BE2C (cell line): ENCODE results near the gene TENM4.
A peak's percentile ranks its signal among the peaks of the same experiment; 100 is the strongest.

Source experiments
- DNase-seq: peaks from one replicate; pipeline ENCODE4 v3.0.0-alpha.2; 2020
- H3K27me3 ChIP-seq: fragments of 250-450 bp; sonication (Bioruptor Pico); 2 replicates; pipeline ENCODE4 v1.5.1; 2020; ENCODE audit warnings: mild to moderate bottlenecking
- H3K36me3 ChIP-seq: fragments of 250-450 bp; sonication (Bioruptor Pico); 2 replicates; pipeline ENCODE4 v1.5.1; 2020; ENCODE audit warnings: mild to moderate bottlenecking
- H3K4me1 ChIP-seq: fragments of 250-450 bp; sonication (Bioruptor Pico); 2 replicates; pipeline ENCODE4 v1.5.1; 2020
- H3K4me3 ChIP-seq: 2 replicates; pipeline ENCODE4 v1.5.1; 2011; ENCODE audit warnings: low read depth, low read length
- H3K9me3 ChIP-seq: fragments of 250-450 bp; sonication (Bioruptor Pico); 2 replicates; pipeline ENCODE4 v1.5.1; 2020
- TF ChIP-seq, protein P1 (sequence below): IDR thresholded peaks from 2 replicates; pipeline ENCODE4 v1.5.1; 2012; ENCODE audit warnings: mild to moderate bottlenecking, low read depth, low read length

TENM4 gene

DNA sequence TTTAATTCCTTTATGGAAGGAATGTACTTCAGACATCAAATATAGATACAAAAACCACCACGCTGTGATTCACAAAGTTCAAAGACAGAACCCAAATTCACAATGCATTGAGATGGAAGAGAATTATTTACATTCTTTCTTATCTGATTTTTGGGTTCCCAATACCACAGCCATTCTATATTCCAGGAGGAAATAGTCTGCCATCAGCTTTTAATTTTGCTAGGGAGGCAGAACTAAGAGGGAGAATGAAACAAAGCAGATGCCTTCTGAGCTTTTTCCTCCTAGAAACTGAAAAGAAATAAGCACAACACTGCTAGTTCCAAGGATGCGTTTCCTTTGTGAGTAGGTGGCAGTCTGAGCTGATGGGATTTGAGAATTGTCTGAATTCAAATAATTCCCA is 583.1 kb downstream of the TENM4 start:
- no peak for DNase-seq
- TF ChIP-seq, protein P1, sequence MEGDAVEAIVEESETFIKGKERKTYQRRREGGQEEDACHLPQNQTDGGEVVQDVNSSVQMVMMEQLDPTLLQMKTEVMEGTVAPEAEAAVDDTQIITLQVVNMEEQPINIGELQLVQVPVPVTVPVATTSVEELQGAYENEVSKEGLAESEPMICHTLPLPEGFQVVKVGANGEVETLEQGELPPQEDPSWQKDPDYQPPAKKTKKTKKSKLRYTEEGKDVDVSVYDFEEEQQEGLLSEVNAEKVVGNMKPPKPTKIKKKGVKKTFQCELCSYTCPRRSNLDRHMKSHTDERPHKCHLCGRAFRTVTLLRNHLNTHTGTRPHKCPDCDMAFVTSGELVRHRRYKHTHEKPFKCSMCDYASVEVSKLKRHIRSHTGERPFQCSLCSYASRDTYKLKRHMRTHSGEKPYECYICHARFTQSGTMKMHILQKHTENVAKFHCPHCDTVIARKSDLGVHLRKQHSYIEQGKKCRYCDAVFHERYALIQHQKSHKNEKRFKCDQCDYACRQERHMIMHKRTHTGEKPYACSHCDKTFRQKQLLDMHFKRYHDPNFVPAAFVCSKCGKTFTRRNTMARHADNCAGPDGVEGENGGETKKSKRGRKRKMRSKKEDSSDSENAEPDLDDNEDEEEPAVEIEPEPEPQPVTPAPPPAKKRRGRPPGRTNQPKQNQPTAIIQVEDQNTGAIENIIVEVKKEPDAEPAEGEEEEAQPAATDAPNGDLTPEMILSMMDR: no peak
- Histone ChIP-seq H3K4me1 (peaks cover 26% of the 10 kb centered on the region), H3K36me3 (peaks cover 39% of the 10 kb centered on the region), H3K9me3 (no peaks in the 10 kb centered on the region), H3K27me3 (no peaks in the 10 kb centered on the region), H3K4me3 (no peak overlapping the region)

DNA sequence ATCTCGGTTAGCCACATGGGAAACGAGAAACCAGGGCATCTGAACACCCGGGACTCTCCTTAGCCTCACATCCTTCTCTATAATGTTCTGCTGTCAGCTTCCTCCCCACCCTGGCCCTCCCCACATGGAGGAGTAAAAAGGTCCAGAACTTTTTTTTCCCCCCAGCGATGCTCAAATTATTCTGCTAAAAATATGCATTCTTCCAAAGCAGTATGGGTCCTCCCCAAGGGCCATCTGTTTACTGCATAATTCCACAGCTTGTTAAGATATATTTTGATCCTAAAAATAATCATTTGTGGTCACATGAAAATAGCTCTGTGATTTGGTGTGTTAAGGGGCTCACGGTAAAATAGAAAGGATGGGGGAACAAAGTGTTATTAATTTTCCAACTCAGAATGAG is 584.6 kb downstream of the TENM4 start:
- TF ChIP-seq, protein P1: no peak
- DNase-seq: no peak
- Histone ChIP-seq H3K27me3 (no peaks in the 10 kb centered on the region), H3K9me3 (no peaks in the 10 kb centered on the region), H3K4me1 (peaks cover 35% of the 10 kb centered on the region), H3K4me3 (no peak overlapping the region), H3K36me3 (peaks cover 39% of the 10 kb centered on the region)

DNA sequence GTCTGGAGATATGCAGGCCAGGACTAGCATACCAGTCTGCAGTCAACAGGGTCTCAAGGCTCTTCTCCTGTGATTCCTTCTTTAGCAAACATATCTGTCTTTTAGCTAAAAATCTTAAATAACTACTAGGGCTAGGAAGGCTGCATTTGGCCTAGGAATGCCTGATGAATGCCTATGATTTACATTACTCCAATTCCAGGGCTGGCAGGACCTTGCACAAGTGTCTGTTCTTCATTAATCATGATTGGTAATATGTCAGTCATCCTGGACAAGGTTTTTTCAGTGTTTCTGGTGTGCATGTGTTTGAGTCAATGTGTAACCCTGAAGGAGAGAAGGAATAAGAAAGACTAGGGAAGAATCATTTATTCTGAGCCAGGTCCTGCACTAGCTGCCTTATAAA is 585.7 kb downstream of the TENM4 start:
- TF ChIP-seq, protein P1: no peak
- Histone ChIP-seq H3K4me1 (peaks cover 26% of the 10 kb centered on the region), H3K4me3 (no peak overlapping the region), H3K9me3 (no peaks in the 10 kb centered on the region), H3K27me3 (no peaks in the 10 kb centered on the region), H3K36me3 (peaks cover 43% of the 10 kb centered on the region)
- DNase-seq: no peak

DNA sequence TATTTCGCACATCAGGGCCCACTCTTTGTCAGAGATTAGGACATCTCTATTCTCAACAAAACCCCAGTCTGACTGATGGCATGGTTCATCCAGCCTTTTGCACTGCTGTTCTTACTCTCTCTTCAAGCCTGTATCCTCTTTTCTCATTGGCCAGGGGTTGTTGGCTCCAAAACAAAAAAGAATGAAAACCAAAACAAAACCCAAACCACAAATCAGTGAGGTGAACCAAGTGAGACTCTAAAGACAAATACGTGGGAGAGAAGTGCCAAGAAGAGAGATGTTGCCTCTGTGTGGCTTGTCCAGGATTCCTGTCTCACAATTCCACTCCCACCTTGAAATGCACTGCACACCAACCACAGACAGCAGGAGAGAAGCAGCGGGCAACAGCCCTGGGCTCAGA is 587.3 kb downstream of the TENM4 start:
- no peak overlapping the region for H3K4me3 ChIP-seq
- H3K4me1 ChIP-seq: peaks cover 23% of the 10 kb centered on the region
- DNase-seq: no peak
- TF ChIP-seq, protein P1: no peak
- H3K36me3 ChIP-seq: peaks cover 43% of the 10 kb centered on the region
- no peaks in the 10 kb centered on the region for H3K27me3 ChIP-seq
- no peaks in the 10 kb centered on the region for H3K9me3 ChIP-seq

DNA sequence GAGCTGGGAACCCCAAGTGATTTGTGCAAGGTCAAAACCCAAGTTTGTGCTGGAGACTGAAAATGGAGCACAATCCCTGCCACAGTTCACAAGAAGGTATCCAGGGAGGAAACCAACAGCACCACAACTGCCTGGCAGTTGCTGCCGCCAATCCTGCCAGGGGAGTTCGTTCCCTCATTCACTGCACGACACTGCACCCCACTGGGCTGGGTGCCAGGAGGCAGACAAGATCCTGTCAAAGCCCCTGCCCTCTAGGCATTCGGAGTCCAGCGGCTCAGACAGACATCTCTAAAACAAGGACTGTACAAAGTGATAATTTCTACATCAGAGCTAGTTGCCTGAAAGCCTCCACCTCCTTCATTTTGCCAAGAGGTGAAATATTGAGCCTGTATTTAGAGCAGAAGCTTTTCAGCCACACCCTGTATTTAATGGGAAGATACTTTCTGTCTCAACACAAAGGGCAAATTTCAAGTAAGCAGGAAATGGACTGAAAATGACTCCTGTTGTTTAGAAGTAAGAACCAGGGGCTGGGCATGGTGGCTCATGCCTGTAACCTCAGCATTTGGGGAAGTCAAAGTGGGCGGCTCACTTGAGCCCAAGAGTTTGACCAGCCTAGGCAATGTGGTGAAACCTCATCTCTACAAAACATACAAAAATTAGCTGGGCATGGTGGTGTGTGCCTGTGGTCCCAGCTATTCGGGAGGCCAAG is 588.8 kb downstream of the TENM4 start:
- H3K4me3 ChIP-seq: no peak overlapping the region
- H3K27me3 ChIP-seq: no peaks in the 10 kb centered on the region
- peaks cover 43% of the 10 kb centered on the region for H3K36me3 ChIP-seq
- H3K9me3 ChIP-seq: no peaks in the 10 kb centered on the region
- TF ChIP-seq, protein P1: no peak
- peaks cover 13% of the 10 kb centered on the region for H3K4me1 ChIP-seq
- peak; percentile 73 for DNase-seq

DNA sequence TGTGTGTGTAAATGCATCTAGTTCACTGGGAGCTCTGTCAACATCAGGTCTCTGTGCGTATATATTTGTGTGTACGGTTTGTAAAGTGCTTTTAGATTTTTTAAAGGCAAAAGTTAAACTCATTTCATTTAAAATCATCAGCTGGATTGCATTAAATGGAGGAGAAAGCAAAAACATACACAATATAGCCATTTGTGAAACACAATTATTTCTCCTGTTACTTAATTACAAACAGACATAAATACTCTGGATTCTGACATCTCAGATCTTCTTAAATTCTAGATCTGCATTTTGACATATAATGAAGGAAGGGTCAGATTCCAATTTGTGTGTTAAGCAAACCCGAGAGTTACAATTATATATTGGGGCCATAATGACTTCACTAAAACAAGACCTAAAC is 590.8 kb downstream of the TENM4 start:
- Histone ChIP-seq H3K4me3 (no peak overlapping the region), H3K4me1 (peaks cover 13% of the 10 kb centered on the region), H3K9me3 (no peaks in the 10 kb centered on the region), H3K36me3 (peaks cover 32% of the 10 kb centered on the region), H3K27me3 (no peaks in the 10 kb centered on the region)
- DNase-seq: no peak
- TF ChIP-seq, protein P1: no peak
